CD8-positive, alpha-beta memory T cell (primary cell): ENCODE results near the gene TAS2R20. TPM values are rescaled to one million over a fixed set of nuclear protein-coding genes. Genes with fewer than 3 reads are reported as not detected.

Experiments used
- CTCF ChIA-PET: fragments of 350-600 bp; sonication (Branson Sonifier 250); formaldehyde crosslinking; loops from one replicate; lab custom pipeline; 2021; ENCODE audit warnings: antibody characterized with exemption; lab: Charles Lee
- POLR2A ChIA-PET: fragments of 350-600 bp; sonication (Branson Sonifier 250); formaldehyde crosslinking; loops from one replicate; lab custom pipeline; 2021; ENCODE audit warnings: antibody characterized with exemption; lab: Charles Lee
- DNase-seq, 5 donors: peaks; one replicate each; pipeline versions ENCODE4 v3.0.0 to v3.0.0-alpha.2; 2020 to 2022; ENCODE audit warnings: mixed read lengths in 1 of 5
- H3K27ac ChIP-seq: one replicate; pipeline ENCODE4 v1.7.0; 2013; ENCODE audit warnings: low read depth, mild to moderate bottlenecking, low read length, moderate library complexity
- H3K27me3 ChIP-seq: 2 replicates; pipeline ENCODE4 v1.7.0; 2013; ENCODE audit warnings: low read length, mild to moderate bottlenecking; ENCODE audit not compliant: insufficient read depth, poor library complexity, severe bottlenecking
- H3K36me3 ChIP-seq: 2 replicates; pipeline ENCODE4 v1.7.0; 2013; ENCODE audit warnings: mild to moderate bottlenecking, low read length, moderate library complexity; ENCODE audit not compliant: insufficient read depth
- H3K4me1 ChIP-seq: 2 replicates; pipeline ENCODE4 v1.7.0; 2013; ENCODE audit warnings: mild to moderate bottlenecking, low read length, moderate library complexity; ENCODE audit not compliant: insufficient read depth
- H3K4me3 ChIP-seq: 2 replicates; pipeline ENCODE4 v1.7.0; 2013; ENCODE audit warnings: mild to moderate bottlenecking, low read length
- H3K9me3 ChIP-seq: 2 replicates; pipeline ENCODE4 v1.7.0; 2013; ENCODE audit warnings: mild to moderate bottlenecking, low read length
- H3K27ac Mint-ChIP-seq, 8 donors: one replicate each; pipeline ENCODE4 v1.8.0; 2020 to 2021; ENCODE audit warnings: mixed read lengths in 8 of 8, mild to moderate bottlenecking in 6 of 8, inconsistent platforms in 3 of 8, moderate library complexity in 3 of 8
- H3K27me3 Mint-ChIP-seq, 2 donors: one replicate each; pipeline ENCODE4 v1.8.0; 2020 to 2021; ENCODE audit warnings: mixed read lengths in 2 of 2, mild to moderate bottlenecking in 1 of 2, moderate library complexity in 1 of 2
- H3K36me3 Mint-ChIP-seq, 3 donors: one replicate each; pipeline ENCODE4 v1.8.0; 2020 to 2021; ENCODE audit warnings: mixed read lengths in 3 of 3, inconsistent platforms in 1 of 3, mild to moderate bottlenecking in 1 of 3
- H3K4me1 Mint-ChIP-seq, 3 donors: one replicate each; pipeline ENCODE4 v1.8.0; 2020 to 2021; ENCODE audit warnings: mixed read lengths in 3 of 3, inconsistent platforms in 1 of 3, mild to moderate bottlenecking in 1 of 3
- H3K4me3 Mint-ChIP-seq, 7 donors: one replicate each; pipeline ENCODE4 v1.8.0; 2020 to 2021; ENCODE audit warnings: mixed read lengths in 7 of 7, mild to moderate bottlenecking in 6 of 7, moderate library complexity in 4 of 7, inconsistent platforms in 2 of 7
- H3K9me3 Mint-ChIP-seq, 5 donors: one replicate each; pipeline ENCODE4 v1.8.0; 2020 to 2022; ENCODE audit warnings: mixed read lengths in 5 of 5, mild to moderate bottlenecking in 3 of 5, moderate library complexity in 2 of 5, inconsistent platforms in 1 of 5
- polyA plus RNA-seq: library from polyadenylated mRNA; unstranded; fragments of 300-500 nt; fragmentation: Illumina TruSeq; gene quantifications from one replicate; pipeline ENCODE4 v1.2.3, GENCODE V29; 2021
- total RNA-seq, 2 experiments: library from RNA; stranded (reverse); gene quantifications; one replicate each; pipeline ENCODE4 v1.2.3, GENCODE V29; 2021

Gene TAS2R20
- total and polyA plus RNA-seq, 3 experiments from 2014 or later, result 0.46 to 0.75 TPM; not detected in 1

- H3K27ac ChIP-seq, result no peak overlapping the region
- CTCF ChIA-PET, result no interaction called here
- H3K4me3 ChIP-seq, result no peak overlapping the region
- POLR2A ChIA-PET, result no interaction called here
- no peaks in the 10 kb centered on the region for H3K27me3 ChIP-seq
- Mint-ChIP-seq H3K27ac (no peak overlapping the region), H3K36me3 (peaks cover 4 to 33% (median 13%) of the 10 kb centered on the region in 3 donors), H3K27me3 (no peaks in the 10 kb centered on the region), H3K4me1 (peaks cover 48 to 55% (median 52%) of the 10 kb centered on the region in 3 donors), H3K4me3 (no peak overlapping the region), H3K9me3 (peaks cover 0 to 21% (median 8%) of the 10 kb centered on the region in 5 donors)
- no peak for DNase-seq
- no peaks in the 10 kb centered on the region for H3K36me3 ChIP-seq
- no peaks in the 10 kb centered on the region for H3K9me3 ChIP-seq
- peaks cover 14% of the 10 kb centered on the region for H3K4me1 ChIP-seq
Observed at GRCh38 chr12:10957741-10958140, 40.4 kb downstream of the TAS2R20 start.

GRCh38 chr12:10956085-10956484, 42.0 kb downstream of the TAS2R20 start:
- peaks cover 0 to 22% (median 8%) of the 10 kb centered on the region in 5 donors for H3K9me3 Mint-ChIP-seq

GRCh38 chr12:10952645-10953044, 45.5 kb downstream of the TAS2R20 start:
- no peaks in the 10 kb centered on the region for H3K4me1 ChIP-seq
- H3K36me3 ChIP-seq, result no peaks in the 10 kb centered on the region
- no peak for DNase-seq
- Mint-ChIP-seq H3K27me3 (no peaks in the 10 kb centered on the region), H3K4me1 (peaks cover 24 to 27% (median 24%) of the 10 kb centered on the region in 3 donors), H3K27ac (no peak overlapping the region), H3K4me3 (no peak overlapping the region), H3K36me3 (peaks cover 13 to 60% (median 17%) of the 10 kb centered on the region in 3 donors), H3K9me3 (peaks cover 5 to 40% (median 9%) of the 10 kb centered on the region in 5 donors)
- H3K27me3 ChIP-seq, result no peaks in the 10 kb centered on the region
- no peak overlapping the region for H3K27ac ChIP-seq
- ChIA-PET POLR2A (no interaction called here), CTCF (no interaction called here)
- H3K4me3 ChIP-seq, result no peak overlapping the region
- H3K9me3 ChIP-seq, result no peaks in the 10 kb centered on the region

More at GRCh38 chr12:10956085-10956484, 42.0 kb downstream of the TAS2R20 start:
- Histone ChIP-seq H3K9me3 (no peaks in the 10 kb centered on the region), H3K36me3 (no peaks in the 10 kb centered on the region), H3K4me1 (peaks cover 12% of the 10 kb centered on the region), H3K27me3 (no peaks in the 10 kb centered on the region), H3K27ac (no peak overlapping the region), H3K4me3 (no peak overlapping the region)
- DNase-seq, result no peak
- ChIA-PET CTCF (no interaction called here), POLR2A (no interaction called here)
- Mint-ChIP-seq H3K27me3 (no peaks in the 10 kb centered on the region), H3K4me3 (no peak overlapping the region), H3K4me1 (peaks cover 41 to 45% (median 43%) of the 10 kb centered on the region in 3 donors), H3K36me3 (peaks cover 7 to 42% (median 16%) of the 10 kb centered on the region in 3 donors), H3K27ac (no peak overlapping the region)

Other genes starting within 250 kb of the TAS2R20 start
- gene TAS2R7, start 195.7 kb downstream of the TAS2R20 start, total RNA-seq, result not detected
- not detected for gene TAS2R7, start 195.7 kb downstream of the TAS2R20 start, polyA plus RNA-seq
- not detected for gene TAS2R8, start 191.0 kb downstream of the TAS2R20 start, total RNA-seq
- not detected for gene TAS2R8, start 191.0 kb downstream of the TAS2R20 start, polyA plus RNA-seq
- not detected for gene TAS2R9, start 188.1 kb downstream of the TAS2R20 start, total RNA-seq
- gene TAS2R9, start 188.1 kb downstream of the TAS2R20 start, polyA plus RNA-seq, result not detected
- gene TAS2R10, start 171.9 kb downstream of the TAS2R20 start, total RNA-seq, result under 1 TPM; 0.22 to 0.28 TPM
- gene TAS2R10, start 171.9 kb downstream of the TAS2R20 start, polyA plus RNA-seq, result not detected
- gene PRR4, start 148.8 kb downstream of the TAS2R20 start, total RNA-seq, result under 1 TPM in 1 of 2 experiments, not detected in 1; 0.70 TPM
- gene PRR4, start 148.8 kb downstream of the TAS2R20 start, polyA plus RNA-seq, result 0.63 TPM
- 1 to 10 TPM; 5.8 to 8.6 TPM for gene PRH1, start 114.0 kb downstream of the TAS2R20 start, total RNA-seq
- 7.3 TPM for gene PRH1, start 114.0 kb downstream of the TAS2R20 start, polyA plus RNA-seq
- under 1 TPM; 0.26 to 0.27 TPM for gene TAS2R13, start 88.7 kb downstream of the TAS2R20 start, total RNA-seq
- gene TAS2R13, start 88.7 kb downstream of the TAS2R20 start, polyA plus RNA-seq, result not detected
- gene PRH2, start 69.1 kb downstream of the TAS2R20 start, total RNA-seq, result not detected
- not detected for gene PRH2, start 69.1 kb downstream of the TAS2R20 start, polyA plus RNA-seq
- under 1 TPM; 0.55 to 0.95 TPM for gene TAS2R14, start 59.0 kb downstream of the TAS2R20 start, total RNA-seq
- gene TAS2R14, start 59.0 kb downstream of the TAS2R20 start, polyA plus RNA-seq, result 1.0 TPM
- under 1 TPM; 0.22 to 0.47 TPM for gene TAS2R50, start 11.4 kb downstream of the TAS2R20 start, total RNA-seq
- gene TAS2R50, start 11.4 kb downstream of the TAS2R20 start, polyA plus RNA-seq, result not detected
- gene TAS2R19, start 24.3 kb upstream of the TAS2R20 start, total RNA-seq, result under 1 TPM; 0.78 to 0.88 TPM
- gene TAS2R19, start 24.3 kb upstream of the TAS2R20 start, polyA plus RNA-seq, result 0.52 TPM
- gene TAS2R31, start 33.1 kb upstream of the TAS2R20 start, total RNA-seq, result 1 to 10 TPM; 1.0 to 1.3 TPM
- gene TAS2R31, start 33.1 kb upstream of the TAS2R20 start, polyA plus RNA-seq, result not detected
- gene TAS2R46, start 64.0 kb upstream of the TAS2R20 start, total RNA-seq, result under 1 TPM; 0.55 to 0.93 TPM
- gene TAS2R46, start 64.0 kb upstream of the TAS2R20 start, polyA plus RNA-seq, result not detected
- under 1 TPM in 1 of 2 experiments, not detected in 1; 0.42 TPM for gene TAS2R43, start 94.0 kb upstream of the TAS2R20 start, total RNA-seq
- gene TAS2R43, start 94.0 kb upstream of the TAS2R20 start, polyA plus RNA-seq, result not detected
- gene TAS2R30, start 136.3 kb upstream of the TAS2R20 start, total RNA-seq, result 1 to 10 TPM in 1 of 2 experiments, under 1 TPM in 1; 0.94 to 1.3 TPM
- not detected for gene TAS2R30, start 136.3 kb upstream of the TAS2R20 start, polyA plus RNA-seq
- 10 to 100 TPM; 12.0 to 12.8 TPM for gene SMIM10L1, start 172.9 kb upstream of the TAS2R20 start, total RNA-seq
- 8.4 TPM for gene SMIM10L1, start 172.9 kb upstream of the TAS2R20 start, polyA plus RNA-seq
- not detected for gene TAS2R42, start 188.6 kb upstream of the TAS2R20 start, total RNA-seq
- gene TAS2R42, start 188.6 kb upstream of the TAS2R20 start, polyA plus RNA-seq, result not detected